Measurements from ENCODE around the gene GATC.

GATC gene

GRCh38 chr12:120406553-120406952, 39.7 kb upstream of the GATC start:
- no peak for DNase-seq (ENCODE audit: low spot score)
- TF ChIP-seq CTCF (IDR thresholded peaks at IDR 0.05; ENCODE audit: extremely low read depth, missing control alignments) = no peak

GRCh38 chr12:120408771-120409170, 37.5 kb upstream of the GATC start:
- no peak for TF ChIP-seq CTCF (IDR thresholded peaks at IDR 0.05; ENCODE audit: extremely low read depth, missing control alignments)
- no peak for DNase-seq (ENCODE audit: low spot score)

GRCh38 chr12:120412421-120412820, 33.8 kb upstream of the GATC start:
- no peak for TF ChIP-seq CTCF (IDR thresholded peaks at IDR 0.05; ENCODE audit: extremely low read depth, missing control alignments)
- no peak for DNase-seq (ENCODE audit: low spot score)

GRCh38 chr12:120413901-120414695, 32.1 kb upstream of the GATC start:
- DNase-seq (ENCODE audit: low spot score) = no peak
- no peak for TF ChIP-seq CTCF (IDR thresholded peaks at IDR 0.05; ENCODE audit: extremely low read depth, missing control alignments)

GRCh38 chr12:120416490-120417216, 29.6 kb upstream of the GATC start:
- no peak for TF ChIP-seq CTCF (IDR thresholded peaks at IDR 0.05; ENCODE audit: extremely low read depth, missing control alignments)
- no peak for DNase-seq (ENCODE audit: low spot score)

GRCh38 chr12:120417917-120418580, 28.2 kb upstream of the GATC start:
- no peak for TF ChIP-seq CTCF (IDR thresholded peaks at IDR 0.05; ENCODE audit: extremely low read depth, missing control alignments)
- DNase-seq (ENCODE audit: low spot score) = no peak

- TF ChIP-seq CTCF (IDR thresholded peaks at IDR 0.05; ENCODE audit: extremely low read depth, missing control alignments) = no peak
- no peak for DNase-seq (ENCODE audit: low spot score)
These were observed 24.5 kb upstream of the GATC start for GRCh38 chr12:120421701-120422100.

All from GM20000 (cell line).